COLO668 (cell line): ENCODE results near the gene ACTL8.

Source experiments
- DNase-seq: peaks from one replicate; lab custom pipeline; 2025; ENCODE audit not compliant: unreplicated experiment; lab: John Stamatoyannopoulos, UW

ACTL8 gene

GRCh38 chr1:17841944-17842343 is 86.8 kb downstream of the ACTL8 start:
- DNase-seq, result no peak

DNA sequence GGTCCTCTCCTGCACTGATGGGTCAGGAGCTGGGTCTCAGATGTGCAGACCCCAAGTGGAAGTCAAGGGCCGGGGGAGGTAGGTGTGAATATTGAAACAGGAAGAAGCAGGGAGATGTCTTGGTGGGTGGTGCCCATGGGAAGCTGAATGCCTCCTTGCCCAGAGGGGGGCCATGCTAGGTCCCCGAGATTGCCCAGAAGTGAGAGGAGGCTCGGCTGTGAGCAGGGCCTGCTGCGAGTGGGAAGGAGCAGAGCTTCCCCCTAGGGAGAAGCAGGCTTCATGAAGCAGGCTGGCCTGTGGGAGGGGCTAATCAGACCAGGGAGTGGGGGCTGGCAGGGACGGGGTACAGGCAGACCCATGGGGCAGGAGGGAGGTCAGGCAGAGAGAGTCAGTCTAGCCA is 87.6 kb downstream of the ACTL8 start:
- DNase-seq, result no peak

DNA sequence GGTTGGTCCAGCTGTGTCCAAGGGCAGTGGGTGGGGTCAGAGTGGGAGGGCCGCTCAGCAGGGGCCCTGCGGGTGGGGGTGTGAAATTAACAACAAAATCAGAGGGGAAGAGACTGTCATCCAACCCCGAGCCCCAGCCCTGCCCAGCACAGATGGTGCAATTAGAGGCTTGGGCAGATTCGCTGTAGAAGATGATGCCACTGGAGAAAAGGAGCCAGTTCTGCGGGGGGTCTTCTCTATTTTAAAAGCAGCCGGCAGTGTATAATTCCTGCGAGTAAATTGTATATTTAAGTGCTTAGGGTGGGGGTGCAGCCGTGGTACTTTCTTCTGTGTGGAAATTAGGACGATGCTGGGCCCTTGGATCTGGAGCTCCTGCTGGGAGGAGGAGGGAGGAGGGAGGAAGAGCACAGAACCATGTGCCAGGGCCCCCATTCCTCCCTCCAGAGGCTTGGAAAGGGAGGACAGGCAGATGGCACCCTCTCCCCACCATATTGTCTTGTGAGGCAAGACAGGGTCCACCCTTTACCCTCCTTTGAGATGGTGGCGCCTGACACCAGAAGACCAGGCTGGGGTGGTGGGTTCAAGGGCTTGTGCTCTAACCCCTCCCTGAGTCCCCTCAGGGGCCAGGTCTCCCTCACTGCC is 89.2 kb downstream of the ACTL8 start:
- DNase-seq, result no peak

- DNase-seq, result no peak
These were observed 90.5 kb downstream of the ACTL8 start for GRCh38 chr1:17845583-17845982.

DNA sequence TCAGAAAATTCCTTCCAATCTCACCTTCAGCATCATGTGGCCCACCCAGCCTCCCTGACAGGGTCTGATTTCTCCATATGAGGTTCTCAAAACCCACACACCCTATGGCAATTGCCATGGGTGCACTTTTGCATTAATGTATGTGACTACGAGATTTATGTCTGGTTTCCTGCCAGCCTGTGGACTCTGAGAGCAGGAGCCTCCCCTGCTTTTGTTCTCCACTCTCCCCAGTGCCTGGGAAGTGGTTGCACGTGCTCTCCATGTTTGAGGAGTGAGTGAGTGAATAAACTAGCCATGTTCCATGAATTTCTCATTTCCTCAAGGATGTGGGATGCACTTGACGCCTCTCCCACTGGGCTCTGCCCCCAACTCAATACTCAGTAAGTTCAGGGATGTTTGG is 91.2 kb downstream of the ACTL8 start:
- no peak for DNase-seq

DNA sequence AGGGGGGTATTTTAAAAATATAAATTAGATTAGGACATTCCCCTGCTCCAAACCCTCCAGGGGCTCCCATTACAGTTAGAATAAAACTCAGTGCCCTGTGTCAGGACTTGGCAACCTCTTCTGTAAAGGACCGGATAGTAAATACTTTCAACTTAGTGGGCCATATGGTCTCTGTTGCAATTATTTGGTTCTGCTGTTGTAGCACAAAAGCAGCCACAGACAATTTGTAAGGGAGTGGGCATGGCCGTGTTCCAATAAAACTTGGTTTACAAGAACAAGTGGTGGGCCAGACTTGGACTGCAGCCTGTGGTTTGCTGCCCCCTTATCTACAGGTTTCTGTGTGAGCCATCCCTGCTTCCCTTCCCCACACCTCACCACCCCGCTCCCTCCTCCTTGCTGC is 92.0 kb downstream of the ACTL8 start:
- no peak for DNase-seq

DNA sequence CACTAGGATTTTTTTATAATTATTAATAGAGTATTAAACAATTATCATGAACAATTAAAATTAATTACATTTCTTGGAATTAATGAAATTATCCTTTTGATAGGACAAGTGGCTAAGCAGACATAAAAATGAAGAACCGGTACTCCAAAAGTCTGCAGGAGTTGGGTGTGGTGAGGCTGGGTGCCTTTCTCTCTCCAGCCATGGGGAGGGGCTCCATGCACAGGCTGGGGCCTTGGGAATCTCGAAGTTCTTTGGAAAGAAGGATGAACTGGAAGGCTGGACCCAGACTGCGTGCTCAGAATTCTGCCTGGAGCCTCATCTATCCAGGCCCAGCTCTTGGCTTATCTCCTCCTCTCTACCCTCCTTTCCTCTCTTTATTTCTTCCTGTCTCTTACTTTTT is 94.1 kb downstream of the ACTL8 start:
- no peak for DNase-seq

DNA sequence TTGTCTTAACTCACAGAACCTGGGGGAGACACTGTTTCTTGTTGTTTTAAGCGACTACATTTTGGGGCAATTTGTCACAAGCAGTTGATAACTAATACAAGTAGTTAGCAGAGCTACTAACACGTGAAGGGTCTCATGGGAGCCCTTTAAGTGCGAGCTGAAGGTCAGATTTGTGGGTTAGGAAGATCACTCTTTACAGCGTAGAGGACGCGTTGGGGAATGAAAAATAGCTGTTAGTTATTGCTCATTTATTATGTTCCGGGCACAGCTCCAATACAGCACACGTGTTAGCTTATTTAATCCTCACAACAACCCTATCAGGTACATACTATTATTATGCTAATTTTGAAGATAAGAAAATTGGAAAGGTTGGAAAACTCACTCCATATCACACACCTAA is 95.9 kb downstream of the ACTL8 start:
- DNase-seq, result no peak

- DNase-seq, result no peak
These were observed 97.2 kb downstream of the ACTL8 start for GRCh38 chr1:17852383-17852782.

DNA sequence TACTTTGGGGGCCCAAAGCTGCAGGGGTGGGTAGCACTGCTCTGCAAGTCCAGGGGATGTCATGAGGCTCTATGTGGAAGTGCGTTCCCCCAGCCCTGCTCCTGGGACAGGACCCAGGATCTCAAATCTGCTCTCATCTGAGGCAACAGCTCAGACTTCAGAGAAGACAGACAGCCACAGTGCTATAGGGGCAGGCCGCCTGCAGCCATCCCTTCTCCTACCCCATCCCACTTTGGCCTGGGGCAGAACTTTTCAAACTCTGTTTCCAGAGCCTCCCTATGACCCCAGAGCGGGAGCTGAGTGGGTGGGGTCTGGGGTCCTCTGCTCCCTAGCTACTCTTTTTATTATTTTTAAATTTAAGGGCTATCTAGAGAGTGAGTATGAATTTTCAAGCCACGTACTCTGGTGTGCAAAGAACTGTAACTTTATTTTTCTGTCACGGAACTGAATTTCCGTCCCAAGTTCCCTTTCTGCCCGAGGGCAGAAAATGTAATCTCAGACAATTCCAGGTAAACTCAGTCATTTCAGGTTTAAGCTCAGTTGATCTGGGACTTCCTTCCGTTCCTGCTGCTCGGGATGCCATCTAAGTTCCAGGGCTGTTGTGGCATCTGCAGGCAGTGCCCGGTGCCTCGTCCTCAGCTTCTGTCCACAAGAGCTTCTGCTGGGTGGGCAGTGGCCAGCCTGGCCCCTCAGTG is 98.3 kb downstream of the ACTL8 start:
- no peak for DNase-seq

DNA sequence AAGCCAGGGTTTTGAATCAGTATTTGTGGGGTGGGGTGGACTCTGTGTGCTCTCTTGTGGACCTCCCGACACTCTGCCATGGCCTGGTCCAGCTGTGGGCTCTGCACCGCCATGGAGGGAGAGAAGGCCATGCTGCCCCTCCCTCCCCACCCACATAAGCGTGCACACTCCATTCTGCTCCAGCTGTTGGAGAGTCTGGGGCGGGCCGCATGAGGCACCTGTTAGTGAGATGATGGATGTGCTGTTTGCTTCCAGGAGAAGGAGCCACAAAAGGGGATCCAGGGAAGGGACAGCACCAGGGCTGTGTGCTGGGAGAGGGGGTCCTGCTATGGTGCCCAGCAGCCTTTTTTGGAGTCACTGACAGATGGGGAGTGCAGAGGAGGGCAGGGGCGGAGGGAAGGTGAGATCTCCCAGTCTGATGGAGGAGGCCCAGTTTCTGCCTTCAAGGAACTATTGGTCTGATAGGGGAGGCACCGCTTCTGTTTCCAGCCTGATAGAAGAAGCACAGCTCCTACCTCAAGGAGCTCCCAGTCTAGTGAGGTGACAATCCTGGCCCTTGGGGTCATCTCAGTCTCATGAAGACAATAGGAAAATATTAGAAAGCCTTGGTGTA is 101.5 kb downstream of the ACTL8 start:
- DNase-seq, result no peak

DNA sequence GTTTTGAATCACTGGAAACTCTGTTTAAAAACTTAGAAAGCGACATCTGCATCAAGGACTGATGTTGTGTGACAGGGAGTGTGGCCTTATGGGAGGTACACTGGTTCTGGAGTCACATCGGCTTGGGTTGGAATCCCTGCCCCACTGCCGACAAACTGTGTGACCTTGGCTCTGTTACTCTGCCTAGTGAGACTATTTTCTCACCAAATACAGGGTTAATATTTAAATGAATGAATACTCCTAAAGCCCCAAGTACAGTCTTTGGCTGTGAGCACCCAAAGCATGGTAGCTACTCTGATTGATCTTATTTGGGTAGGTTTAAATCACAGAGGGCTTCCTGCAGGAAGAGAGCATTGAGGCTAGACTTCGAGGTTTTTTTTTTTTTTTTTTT is 102.0 kb downstream of the ACTL8 start:
- no peak for DNase-seq

GRCh38 chr1:17857996-17858395 is 102.9 kb downstream of the ACTL8 start:
- DNase-seq, result no peak

DNA sequence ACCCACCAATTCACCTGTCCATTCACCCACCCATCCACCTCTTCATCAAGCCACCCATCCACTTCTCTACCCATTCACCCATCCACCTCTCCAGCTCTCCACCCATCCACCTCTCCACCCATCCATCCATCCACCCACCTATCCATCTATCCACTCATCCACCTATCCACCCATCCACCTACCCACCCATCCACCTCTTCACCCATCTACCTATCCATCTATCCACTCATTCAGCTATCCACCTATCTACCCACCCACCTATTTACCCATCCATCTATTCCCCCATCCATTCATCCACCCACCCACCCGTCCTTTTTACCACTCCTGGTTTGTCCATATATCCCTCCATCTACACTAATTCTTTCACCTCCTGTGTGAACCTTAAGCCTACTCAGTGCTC is 105.7 kb downstream of the ACTL8 start:
- DNase-seq, result no peak

GRCh38 chr1:17861685-17862084 is 106.6 kb downstream of the ACTL8 start:
- DNase-seq, result peak; percentile 29

GRCh38 chr1:17862121-17862520 is 107.0 kb downstream of the ACTL8 start:
- DNase-seq, result no peak

GRCh38 chr1:17865912-17866739 is 111.0 kb downstream of the ACTL8 start:
- no peak for DNase-seq

- DNase-seq, result no peak
These were observed 111.6 kb downstream of the ACTL8 start for GRCh38 chr1:17866740-17867029.

DNA sequence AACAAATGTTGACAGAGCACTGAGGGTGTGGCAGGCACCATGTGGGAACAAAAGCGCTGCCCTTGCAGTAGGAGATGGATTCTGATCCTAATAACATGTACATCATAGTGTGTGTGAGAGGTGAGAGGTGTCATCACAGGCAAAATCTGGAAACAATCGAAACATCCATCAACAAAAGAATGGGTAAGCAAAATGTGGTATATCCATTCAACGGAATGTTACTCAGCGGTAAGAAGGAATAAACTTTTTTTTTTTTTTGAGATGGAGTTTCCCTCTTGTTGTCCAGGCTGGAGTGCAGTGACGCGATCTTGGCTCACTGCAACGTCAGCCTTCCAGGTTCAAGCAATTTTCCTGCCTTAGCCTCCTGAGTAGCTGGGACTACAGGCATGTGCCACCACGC is 112.3 kb downstream of the ACTL8 start:
- no peak for DNase-seq

GRCh38 chr1:17869815-17870214 is 114.7 kb downstream of the ACTL8 start:
- DNase-seq, result no peak

GRCh38 chr1:17870679-17871078 is 115.5 kb downstream of the ACTL8 start:
- DNase-seq, result no peak
